Liver (tissue), 9 donors: ENCODE data around the gene SKIC8. TPM values are rescaled to one million over a fixed set of nuclear protein-coding genes. Genes with fewer than 3 reads are reported as not detected.

Experiments used
- DNase-seq: peaks from one replicate; pipeline ENCODE4 v3.0.0-alpha.2; 2017; ENCODE audit warnings: low spot score
- H3K27ac ChIP-seq, 2 donors: one replicate each; pipeline ENCODE4 v1.7.0; 2013; ENCODE audit warnings: inconsistent platforms in 2 of 2, low read length in 2 of 2, control low read depth in 1 of 2, low read depth in 1 of 2, mild to moderate bottlenecking in 1 of 2
- H3K27me3 ChIP-seq, 4 donors: one replicate each; pipeline versions ENCODE4 v1.6.1 to v1.7.0; 2013; ENCODE audit warnings: low read length in 3 of 4, inconsistent platforms in 1 of 4, mild to moderate bottlenecking in 1 of 4, moderate library complexity in 1 of 4; ENCODE audit not compliant: control insufficient read depth in 4 of 4, insufficient read depth in 4 of 4
- H3K36me3 ChIP-seq, 4 donors: one replicate each; pipeline versions ENCODE4 v1.6.1 to v1.7.0; 2013; ENCODE audit warnings: low read length in 3 of 4, mild to moderate bottlenecking in 3 of 4, low read depth in 1 of 4, moderate library complexity in 1 of 4; ENCODE audit not compliant: control insufficient read depth in 4 of 4, insufficient read depth in 3 of 4
- H3K4me1 ChIP-seq, 4 donors: one replicate each; pipeline versions ENCODE4 v1.6.1 to v1.7.0; 2013; ENCODE audit warnings: low read length in 3 of 4, mild to moderate bottlenecking in 3 of 4, moderate library complexity in 1 of 4; ENCODE audit not compliant: control insufficient read depth in 4 of 4, insufficient read depth in 4 of 4
- H3K4me3 ChIP-seq, 3 donors: one replicate each; pipeline versions ENCODE4 v1.6.1 to v1.7.0; 2013; ENCODE audit warnings: low read length in 3 of 3, control low read depth in 1 of 3, low read depth in 1 of 3, mild to moderate bottlenecking in 1 of 3
- H3K9ac ChIP-seq, 2 donors: one replicate each; pipeline ENCODE4 v1.7.0; 2013; ENCODE audit warnings: low read length in 2 of 2, mild to moderate bottlenecking in 2 of 2, moderate library complexity in 2 of 2, control low read depth in 1 of 2, low read depth in 1 of 2
- H3K9me3 ChIP-seq, 4 donors: one replicate each; pipeline versions ENCODE4 v1.6.1 to v1.7.0; 2013; ENCODE audit warnings: low read length in 3 of 4; ENCODE audit not compliant: control insufficient read depth in 4 of 4
- ATF3 ChIP-seq: IDR thresholded peaks from 2 replicates; pipeline ENCODE4 v1.6.1; 2016; ENCODE audit warnings: antibody characterized with exemption
- CTCF ChIP-seq: fragments of 150-350 bp; IDR thresholded peaks from 2 replicates; pipeline ENCODE4 v1.5.1; 2017; ENCODE audit warnings: improper control_type of control experiment, low read depth, low read length; ENCODE audit not compliant: missing input control
- FOXA1 ChIP-seq: IDR thresholded peaks from 2 replicates; pipeline ENCODE4 v1.6.1; 2016; ENCODE audit warnings: antibody characterized with exemption
- FOXA2 ChIP-seq: IDR thresholded peaks from 2 replicates; pipeline ENCODE4 v1.6.1; 2016; ENCODE audit warnings: antibody characterized with exemption
- HNF4A ChIP-seq, 2 donors: conservative IDR thresholded peaks; 2 replicates each; pipeline ENCODE4 v1.6.1; 2016; ENCODE audit warnings: antibody characterized with exemption in 2 of 2, mild to moderate bottlenecking in 2 of 2
- HNF4G ChIP-seq: IDR thresholded peaks from 2 replicates; pipeline ENCODE4 v1.6.1; 2016; ENCODE audit warnings: antibody characterized with exemption
- JUND ChIP-seq, 2 donors: IDR thresholded peaks; 2 replicates each; pipeline ENCODE4 v1.6.1; 2016; ENCODE audit warnings: antibody characterized with exemption in 2 of 2
- MAX ChIP-seq: IDR thresholded peaks from 2 replicates; pipeline ENCODE4 v1.6.1; 2016; ENCODE audit warnings: antibody characterized with exemption
- NR2F2 ChIP-seq: IDR thresholded peaks from 2 replicates; pipeline ENCODE4 v1.6.1; 2016; ENCODE audit warnings: antibody characterized with exemption
- RAD21 ChIP-seq, 2 donors: IDR thresholded peaks; 2 replicates each; pipeline ENCODE4 v1.6.1; 2016; ENCODE audit warnings: antibody characterized with exemption in 2 of 2, mild to moderate bottlenecking in 2 of 2
- REST ChIP-seq: IDR thresholded peaks from 2 replicates; pipeline ENCODE4 v1.6.1; 2016; ENCODE audit warnings: antibody characterized with exemption, mild to moderate bottlenecking
- RXRA ChIP-seq, 2 donors: IDR thresholded peaks; 2 replicates each; pipeline ENCODE4 v1.6.1; 2017 to 2018; ENCODE audit warnings: antibody characterized with exemption in 2 of 2, mild to moderate bottlenecking in 1 of 2
- SP1 ChIP-seq: IDR thresholded peaks from 2 replicates; pipeline ENCODE4 v1.6.1; 2018; ENCODE audit warnings: antibody characterized with exemption, mild to moderate bottlenecking
- TAF1 ChIP-seq: conservative IDR thresholded peaks from 2 replicates; pipeline ENCODE4 v1.6.1; 2016; ENCODE audit warnings: antibody characterized with exemption, mild to moderate bottlenecking
- YY1 ChIP-seq: IDR thresholded peaks from 2 replicates; pipeline ENCODE4 v1.6.1; 2016; ENCODE audit warnings: antibody characterized with exemption, mild to moderate bottlenecking
- WGBS: extraction: QIAGEN DNeasy Blood & Tissue Kit; methylation state at CpG from one replicate; pipeline ENCODE4 v1.1.7; 2013; 5-methylcytosine and 5-hydroxymethylcytosine counted together
- polyA plus RNA-seq, 2 donors: library from polyadenylated mRNA; stranded (reverse) in 1 of 2; unstranded in 1 of 2; fragments of 200-250 nt in 1 of 2; fragments of >200 nt in 1 of 2; fragmentation: Nextera tagmentation in 1 of 2; extraction: Ambion mirVana in 1 of 2; gene quantifications; one replicate each; pipeline versions ENCODE4 v1.2.1 to v1.2.3, GENCODE V29; 2013 to 2015
- total RNA-seq, 2 donors: library from RNA; depleted of rRNA; stranded (reverse); fragments of >200 nt; gene quantifications; one replicate each; pipeline ENCODE4 v1.2.3, GENCODE V29; 2014
- TF ChIP-seq, protein P1 (sequence below): IDR thresholded peaks from 2 replicates; pipeline ENCODE4 v1.6.1; 2016; ENCODE audit warnings: antibody characterized with exemption
- donor health status: healthy.
- donor health status: healthy.
- donor health status: healthy.
- donor health status: healthy.
- donor health status: healthy.

The SKIC8 gene
- total and polyA plus RNA-seq, 4 donors: 33.4 to 48.7 (median 40.2) TPM

- H3K27ac ChIP-seq: no peak overlapping the region
- DNase-seq: no peak
- H3K27me3 ChIP-seq: peaks cover 0 to 3% (median 0%) of the 10 kb centered on the region in 4 donors
- TF ChIP-seq, protein P1, sequence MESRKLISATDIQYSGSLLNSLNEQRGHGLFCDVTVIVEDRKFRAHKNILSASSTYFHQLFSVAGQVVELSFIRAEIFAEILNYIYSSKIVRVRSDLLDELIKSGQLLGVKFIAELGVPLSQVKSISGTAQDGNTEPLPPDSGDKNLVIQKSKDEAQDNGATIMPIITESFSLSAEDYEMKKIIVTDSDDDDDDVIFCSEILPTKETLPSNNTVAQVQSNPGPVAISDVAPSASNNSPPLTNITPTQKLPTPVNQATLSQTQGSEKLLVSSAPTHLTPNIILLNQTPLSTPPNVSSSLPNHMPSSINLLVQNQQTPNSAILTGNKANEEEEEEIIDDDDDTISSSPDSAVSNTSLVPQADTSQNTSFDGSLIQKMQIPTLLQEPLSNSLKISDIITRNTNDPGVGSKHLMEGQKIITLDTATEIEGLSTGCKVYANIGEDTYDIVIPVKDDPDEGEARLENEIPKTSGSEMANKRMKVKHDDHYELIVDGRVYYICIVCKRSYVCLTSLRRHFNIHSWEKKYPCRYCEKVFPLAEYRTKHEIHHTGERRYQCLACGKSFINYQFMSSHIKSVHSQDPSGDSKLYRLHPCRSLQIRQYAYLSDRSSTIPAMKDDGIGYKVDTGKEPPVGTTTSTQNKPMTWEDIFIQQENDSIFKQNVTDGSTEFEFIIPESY: no peak
- no peak for TF ChIP-seq SP1
- TF ChIP-seq ATF3: no peak
- no peak for TF ChIP-seq YY1
- TF ChIP-seq MAX: no peak
- TF ChIP-seq FOXA2: no peak
- no peak for TF ChIP-seq HNF4A (conservative IDR thresholded peaks at IDR 0.05)
- no peak for TF ChIP-seq JUND (IDR thresholded peaks at IDR 0.05)
- no peak for TF ChIP-seq FOXA1
- TF ChIP-seq HNF4G: no peak
- TF ChIP-seq NR2F2: no peak
- TF ChIP-seq REST: no peak
- no peak for TF ChIP-seq CTCF
- no peak for TF ChIP-seq RXRA (IDR thresholded peaks at IDR 0.05)
- no peak for TF ChIP-seq RAD21 (IDR thresholded peaks at IDR 0.05)
- no peak for TF ChIP-seq TAF1
- no peaks in the 10 kb centered on the region for H3K36me3 ChIP-seq
- no peak overlapping the region for H3K9ac ChIP-seq
- WGBS: 86% methylated on average over 3 of the region's 3 CpGs
- peaks cover 0 to 5% (median 1%) of the 10 kb centered on the region in 4 donors for H3K4me1 ChIP-seq
- H3K4me3 ChIP-seq: no peak overlapping the region
- H3K9me3 ChIP-seq: no peaks in the 10 kb centered on the region
Observed at GRCh38 chr15:78261062-78261461, 38.3 kb downstream of the SKIC8 start.

DNA sequence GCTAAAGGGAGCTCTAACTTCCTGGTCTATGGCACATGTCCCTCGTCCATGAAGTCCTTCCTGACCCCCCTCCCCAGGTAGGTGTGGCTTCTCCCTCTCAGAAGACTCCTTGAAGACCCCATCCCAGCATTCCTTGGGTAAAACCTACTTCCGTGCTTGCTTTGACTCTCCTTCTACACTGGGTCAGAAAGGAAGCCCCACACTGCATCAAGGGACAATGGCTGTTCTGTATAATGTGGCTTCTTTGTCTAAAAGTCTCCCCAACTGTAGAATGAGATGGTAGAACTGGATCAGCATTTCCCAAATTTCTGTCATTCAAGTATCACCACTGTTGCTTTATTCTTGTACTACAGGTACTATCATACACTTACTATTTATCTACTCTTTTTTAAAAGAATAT lies 38.9 kb downstream of the SKIC8 start:
- no peak overlapping the region for H3K27ac ChIP-seq
- H3K36me3 ChIP-seq: no peaks in the 10 kb centered on the region
- H3K9me3 ChIP-seq: no peaks in the 10 kb centered on the region
- no peak overlapping the region for H3K9ac ChIP-seq
- TF ChIP-seq RXRA (IDR thresholded peaks at IDR 0.05): no peak
- DNase-seq: no peak
- peaks cover 0 to 3% (median 0%) of the 10 kb centered on the region in 4 donors for H3K27me3 ChIP-seq
- peaks cover 0 to 5% (median 1%) of the 10 kb centered on the region in 4 donors for H3K4me1 ChIP-seq
- H3K4me3 ChIP-seq: no peak overlapping the region
- 72% methylated on average over 2 of the region's 2 CpGs for WGBS
